GM18498 (cell line): ENCODE results near the gene RNF222.
"Not testable (repeated sequence)": the region's sequence is repeated elsewhere in the genome, so short reads cannot be mapped to it uniquely, and the experiment has no call there.

Source experiments
- ATAC-seq: cut with Tn5 transposase; IDR thresholded peaks from one replicate; pipeline ENCODE4 v1.9.1; 2021; ENCODE audit warnings: mild to moderate bottlenecking, moderate library complexity; ENCODE audit not compliant: unreplicated experiment

RNF222 gene

GRCh38 chr17:8347001-8347400 lies 50.6 kb downstream of the RNF222 start:
- not testable (repeated sequence) for ATAC-seq

- no peak for ATAC-seq
Observed at GRCh38 chr17:8345951-8346665, 51.5 kb downstream of the RNF222 start.

- no peak for ATAC-seq
Observed at GRCh38 chr17:8345052-8345690, 52.5 kb downstream of the RNF222 start.

- no peak for ATAC-seq
Observed at GRCh38 chr17:8341456-8341855, 56.2 kb downstream of the RNF222 start.
